Central memory CD8-positive, alpha-beta T cell (primary cell): ENCODE measurements around the gene RCVRN.

Experiments used
- ATAC-seq: fragments of 150-1000 bp; cut with Tn5 transposase; replicated peaks from 2 replicates; pipeline ENCODE4 v1.10.0; 2022; ENCODE audit warnings: mild to moderate bottlenecking, moderate FRiP score, moderate number of reproducible peaks; ENCODE audit not compliant: poor library complexity, severe bottlenecking; ENCODE audit errors: extremely low read depth
- DNase-seq, 2 donors: peaks; one replicate each; pipeline ENCODE4 v3.0.0; 2021; ENCODE audit warnings: low spot score in 2 of 2
- H3K27ac Mint-ChIP-seq: one replicate; pipeline ENCODE4 v1.8.0; 2022; ENCODE audit warnings: low read depth, mild to moderate bottlenecking, moderate library complexity, mixed read lengths
- H3K27me3 Mint-ChIP-seq: one replicate; pipeline ENCODE4 v1.8.0; 2022; ENCODE audit warnings: mixed read lengths
- H3K36me3 Mint-ChIP-seq: one replicate; pipeline ENCODE4 v1.8.0; 2022; ENCODE audit warnings: mild to moderate bottlenecking, moderate library complexity, mixed read lengths; ENCODE audit not compliant: insufficient read depth
- H3K4me1 Mint-ChIP-seq: one replicate; pipeline ENCODE4 v1.8.0; 2022; ENCODE audit warnings: mixed read lengths
- H3K4me3 Mint-ChIP-seq: one replicate; pipeline ENCODE4 v1.8.0; 2022; ENCODE audit warnings: mild to moderate bottlenecking, moderate library complexity, mixed read lengths
- H3K9me3 Mint-ChIP-seq: one replicate; pipeline ENCODE4 v1.8.0; 2022; ENCODE audit warnings: mixed read lengths

RCVRN gene

DNA sequence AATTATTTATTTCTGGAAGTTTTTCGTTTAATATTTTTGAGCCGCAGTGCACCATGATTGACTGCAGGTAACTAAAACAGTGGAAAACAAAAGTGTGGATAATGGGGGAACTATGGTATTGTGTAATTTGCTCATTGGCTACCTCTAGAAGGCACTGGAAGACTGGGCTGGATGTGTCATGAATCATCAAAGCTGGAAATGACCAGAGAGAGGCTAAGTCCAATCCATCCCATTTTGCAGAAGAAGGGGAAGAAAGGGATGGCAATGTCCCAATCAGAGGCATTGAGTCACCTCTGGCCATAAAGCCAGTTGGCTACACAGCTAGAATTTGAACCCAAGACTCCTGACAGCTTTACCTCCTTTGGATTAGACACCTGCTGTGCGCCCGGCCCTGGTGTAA, 50.0 kb downstream of the RCVRN start:
- Mint-ChIP-seq H3K36me3 (no peaks in the 10 kb centered on the region), H3K27ac (no peak overlapping the region), H3K27me3 (peaks cover 7% of the 10 kb centered on the region), H3K4me1 (no peaks in the 10 kb centered on the region), H3K9me3 (no peaks in the 10 kb centered on the region), H3K4me3 (no peak overlapping the region)
- DNase-seq (no peak), ATAC-seq (no peak)

GRCh38 chr17:9854255-9854654, 50.8 kb downstream of the RCVRN start:
- Mint-ChIP-seq H3K36me3 (no peaks in the 10 kb centered on the region), H3K27me3 (peaks cover 7% of the 10 kb centered on the region), H3K9me3 (no peaks in the 10 kb centered on the region), H3K27ac (no peak overlapping the region), H3K4me3 (no peak overlapping the region), H3K4me1 (no peaks in the 10 kb centered on the region)
- DNase-seq (no peak), ATAC-seq (no peak)

GRCh38 chr17:9850151-9850550, 54.9 kb downstream of the RCVRN start:
- no peak overlapping the region for H3K4me3 Mint-ChIP-seq
- H3K36me3 Mint-ChIP-seq = no peaks in the 10 kb centered on the region
- no peak for DNase-seq
- H3K4me1 Mint-ChIP-seq = no peaks in the 10 kb centered on the region
- no peak overlapping the region for H3K27ac Mint-ChIP-seq
- no peaks in the 10 kb centered on the region for H3K27me3 Mint-ChIP-seq
- H3K9me3 Mint-ChIP-seq = no peaks in the 10 kb centered on the region
- ATAC-seq = no peak
